8988T (cell line): ENCODE results near the gene FXR2.
A peak's percentile ranks its signal among the peaks of the same experiment; 100 is the strongest.
"Not testable (repeated sequence)": the region's sequence is repeated elsewhere in the genome, so short reads cannot be mapped to it uniquely, and the experiment has no call there.

Experiments
- DNase-seq: peaks from one replicate; pipeline ENCODE4 v3.0.0; 2011

Gene FXR2

GRCh38 chr17:7614425-7615264, at the start of gene FXR2:
Gene FXR2, minus strand, starts transcription at chr17:7614897. Its CDS starts 365 bp downstream, at chr17:7614532.
- peak; percentile 96 for DNase-seq

- DNase-seq, result no peak
Measured at GRCh38 chr17:7656958-7657609, 42.4 kb upstream of the FXR2 start.

- DNase-seq, result no peak
Measured at GRCh38 chr17:7655541-7655840, 40.8 kb upstream of the FXR2 start.

GRCh38 chr17:7654832-7655540, 40.3 kb upstream of the FXR2 start:
- no peak for DNase-seq

GRCh38 chr17:7652388-7653356, 38.0 kb upstream of the FXR2 start:
- no peak for DNase-seq

GRCh38 chr17:7651665-7652387, 37.1 kb upstream of the FXR2 start:
- no peak for DNase-seq

- DNase-seq, result no peak
Measured at GRCh38 chr17:7651097-7651664, 36.5 kb upstream of the FXR2 start.

GRCh38 chr17:7650509-7651096, 35.9 kb upstream of the FXR2 start, which contains the start of gene ATP1B2:
Gene ATP1B2, plus strand, starts transcription at chr17:7650926. Its CDS starts 593 bp downstream, at chr17:7651519.
- DNase-seq, result peak; percentile 78

- no peak for DNase-seq
Measured at GRCh38 chr17:7647018-7647417, 32.3 kb upstream of the FXR2 start.

GRCh38 chr17:7646457-7646856, 31.8 kb upstream of the FXR2 start:
- DNase-seq, result no peak

- DNase-seq, result no peak
Measured at GRCh38 chr17:7644775-7645174, 30.1 kb upstream of the FXR2 start.

GRCh38 chr17:7641635-7642034, 26.9 kb upstream of the FXR2 start:
- DNase-seq, result not testable (repeated sequence)

GRCh38 chr17:7640783-7641182, 26.1 kb upstream of the FXR2 start:
- DNase-seq, result no peak

GRCh38 chr17:7636163-7636562, 21.5 kb upstream of the FXR2 start:
- DNase-seq, result no peak

- DNase-seq, result peak; percentile 66
Measured at GRCh38 chr17:7634384-7634783, 19.7 kb upstream of the FXR2 start.

GRCh38 chr17:7633093-7633492, 18.4 kb upstream of the FXR2 start:
- no peak for DNase-seq

- DNase-seq, result no peak
Measured at GRCh38 chr17:7632492-7632894, 17.8 kb upstream of the FXR2 start.

GRCh38 chr17:7631398-7632380, 17.0 kb upstream of the FXR2 start:
- no peak for DNase-seq

GRCh38 chr17:7629939-7630571, 15.4 kb upstream of the FXR2 start, which contains the start of gene SHBG:
Gene SHBG, plus strand, starts transcription at chr17:7630135. Its CDS starts 38 bp downstream, at chr17:7630173.
- DNase-seq, result no peak
